Lower leg skin (tissue), 4 donors: ENCODE results near the gene XPR1. TPM values are rescaled to one million over a fixed set of nuclear protein-coding genes. Genes with fewer than 3 reads are reported as not detected.

Experiments
- DNase-seq, 2 donors: peaks; one replicate each; pipeline ENCODE4 v3.0.0-alpha.2; 2019; ENCODE audit warnings: low spot score in 2 of 2
- H3K4me3 ChIP-seq: fragments of 200-600 bp; sonication (generic); 2 replicates; pipeline ENCODE4 v1.5.1; 2017; ENCODE audit warnings: mild to moderate bottlenecking, low read depth; ENCODE audit not compliant: poor library complexity, severe bottlenecking
- POLR2A ChIP-seq, 2 donors: fragments of 450-650 bp; IDR thresholded peaks; one replicate each; pipeline ENCODE4 v1.6.1; 2016 to 2017; ENCODE audit warnings: antibody characterized with exemption in 2 of 2, mild to moderate bottlenecking in 1 of 2, moderate library complexity in 1 of 2
- WGBS, 2 donors: methylation state at CpG; one replicate each; pipeline ENCODE4 v1.1.5; 2018; 5-methylcytosine and 5-hydroxymethylcytosine counted together
- intact Hi-C: fragments of 100-400 bp; cut with DNase I; formaldehyde crosslinking; loops from one replicate; pipeline ENCODE4 v1.15.0; 2023; ENCODE audit warnings: low total_unique reads
- total RNA-seq, 4 donors: library from RNA; depleted of rRNA; stranded (reverse); fragments of >200 nt; gene quantifications; one replicate each; pipeline ENCODE4 v1.1.0, GENCODE V29; 2016
- TF ChIP-seq, protein P1 (sequence below), 3 donors: fragments of 450-650 bp; IDR thresholded peaks; one replicate each; pipeline ENCODE4 v1.5.1; 2016; ENCODE audit warnings: antibody characterized with exemption in 3 of 3, mild to moderate bottlenecking in 3 of 3, moderate library complexity in 2 of 3

XPR1 gene
- total RNA-seq, 4 donors from 2014 or later = 10.1 to 25.4 (median 14.1) TPM

DNA sequence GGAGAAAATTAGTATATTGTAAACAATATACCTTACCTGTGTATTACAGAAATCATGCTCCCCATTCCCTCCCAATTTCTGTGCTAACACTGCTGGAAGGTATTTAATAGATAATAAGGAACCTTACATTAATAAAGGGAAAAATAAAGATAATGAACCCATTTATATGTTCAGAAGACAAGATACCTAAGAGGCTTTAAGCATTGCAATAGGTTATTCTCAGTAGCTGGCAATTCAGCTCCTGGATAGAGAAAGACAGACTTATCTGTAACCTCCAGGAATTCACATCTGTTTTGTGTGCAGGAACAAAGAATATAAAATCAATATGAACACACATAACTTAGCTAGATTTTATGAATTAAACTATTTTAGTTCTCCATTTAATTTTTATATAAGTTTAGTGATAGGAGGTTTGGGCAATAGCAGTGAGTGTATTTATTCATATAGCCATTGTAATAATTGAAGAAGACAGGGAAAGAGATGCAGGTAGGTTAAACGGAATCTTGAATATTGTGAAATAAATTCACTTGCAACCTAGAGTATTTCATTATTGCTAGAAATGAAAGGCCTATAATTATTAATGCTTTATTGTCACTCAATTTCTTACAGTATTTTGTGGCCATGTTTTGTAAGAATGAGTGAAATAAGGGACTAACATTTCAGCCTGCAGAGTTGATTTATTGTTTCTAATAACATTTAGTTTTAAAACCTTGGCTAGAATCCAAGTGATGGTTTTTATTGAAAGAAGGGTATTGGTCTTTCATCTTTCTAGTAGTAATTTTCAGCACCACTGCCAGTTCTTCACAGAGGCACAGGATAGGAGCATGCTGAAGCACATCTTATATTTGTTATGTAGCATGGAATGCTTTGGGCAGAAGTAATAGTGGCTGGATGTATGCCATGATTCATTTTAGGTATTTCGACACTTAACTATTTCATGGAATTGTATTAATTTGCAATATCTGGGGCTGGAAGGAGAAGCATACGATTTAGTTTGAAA is 1.5 kb downstream of the XPR1 start:
- no peak for DNase-seq
- intact Hi-C loops = loop anchor here (10.0 kb wide), 1 partner anchor 129 kb away; the partner anchor contains the start of gene ACBD6
- WGBS, 2 donors = 33 to 40% methylated on average over 3 of the region's 3 CpGs
- H3K4me3 ChIP-seq = no peak overlapping the region
- TF ChIP-seq, protein P1, sequence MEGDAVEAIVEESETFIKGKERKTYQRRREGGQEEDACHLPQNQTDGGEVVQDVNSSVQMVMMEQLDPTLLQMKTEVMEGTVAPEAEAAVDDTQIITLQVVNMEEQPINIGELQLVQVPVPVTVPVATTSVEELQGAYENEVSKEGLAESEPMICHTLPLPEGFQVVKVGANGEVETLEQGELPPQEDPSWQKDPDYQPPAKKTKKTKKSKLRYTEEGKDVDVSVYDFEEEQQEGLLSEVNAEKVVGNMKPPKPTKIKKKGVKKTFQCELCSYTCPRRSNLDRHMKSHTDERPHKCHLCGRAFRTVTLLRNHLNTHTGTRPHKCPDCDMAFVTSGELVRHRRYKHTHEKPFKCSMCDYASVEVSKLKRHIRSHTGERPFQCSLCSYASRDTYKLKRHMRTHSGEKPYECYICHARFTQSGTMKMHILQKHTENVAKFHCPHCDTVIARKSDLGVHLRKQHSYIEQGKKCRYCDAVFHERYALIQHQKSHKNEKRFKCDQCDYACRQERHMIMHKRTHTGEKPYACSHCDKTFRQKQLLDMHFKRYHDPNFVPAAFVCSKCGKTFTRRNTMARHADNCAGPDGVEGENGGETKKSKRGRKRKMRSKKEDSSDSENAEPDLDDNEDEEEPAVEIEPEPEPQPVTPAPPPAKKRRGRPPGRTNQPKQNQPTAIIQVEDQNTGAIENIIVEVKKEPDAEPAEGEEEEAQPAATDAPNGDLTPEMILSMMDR (IDR thresholded peaks at IDR 0.05) = no peak
- TF ChIP-seq POLR2A (IDR thresholded peaks at IDR 0.05) = no peak

DNA sequence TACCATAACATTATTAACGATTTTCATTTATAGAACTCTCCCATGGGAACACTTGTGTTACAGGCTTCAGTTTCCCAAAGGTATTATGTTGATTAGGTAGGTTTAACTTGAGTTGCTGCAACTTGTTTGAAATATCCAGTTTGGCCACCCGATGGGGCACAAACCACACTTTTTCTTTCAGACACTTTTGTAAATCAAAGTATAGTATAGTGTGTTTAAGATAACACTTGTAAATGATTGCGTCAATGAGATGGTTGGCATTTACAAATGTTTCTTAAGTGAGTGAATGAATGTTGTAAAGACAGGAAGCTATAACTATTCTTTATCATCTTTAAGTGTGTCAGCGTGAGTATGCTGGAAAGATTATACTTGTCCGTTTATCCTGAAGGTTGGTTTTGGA is 4.3 kb downstream of the XPR1 start:
- no peak overlapping the region for H3K4me3 ChIP-seq
- intact Hi-C loops = loop anchor here (10.0 kb wide), 1 partner anchor 131 kb away; the partner anchor contains the start of gene ACBD6
- TF ChIP-seq, protein P1 (IDR thresholded peaks at IDR 0.05) = no peak
- TF ChIP-seq POLR2A (IDR thresholded peaks at IDR 0.05) = no peak
- no peak for DNase-seq
- 53 to 57% methylated on average over 5 of the region's 5 CpGs for WGBS, 2 donors

DNA sequence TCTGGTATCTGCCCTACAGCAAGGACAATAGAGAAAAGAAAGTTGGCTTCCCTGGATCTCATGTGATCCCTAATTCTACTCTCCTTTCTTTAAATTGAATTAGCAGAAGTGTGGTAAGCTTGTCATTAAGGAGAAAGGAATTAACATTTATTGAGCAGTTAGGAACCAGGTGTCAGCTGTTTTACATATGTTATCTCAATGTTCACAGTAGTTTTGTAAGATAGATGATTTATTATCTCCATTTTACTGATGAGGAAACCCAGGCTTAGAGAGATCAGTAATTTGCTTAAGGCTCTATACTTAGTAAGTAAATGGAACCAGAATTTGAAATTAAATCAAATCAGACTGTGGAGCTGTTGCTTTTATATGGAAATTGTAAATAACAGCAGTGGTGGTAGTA is 8.0 kb downstream of the XPR1 start:
- intact Hi-C loops = loop anchor here (10.0 kb wide), 1 partner anchor 135 kb away; the partner anchor contains the start of gene ACBD6
- TF ChIP-seq, protein P1 (IDR thresholded peaks at IDR 0.05) = no peak
- TF ChIP-seq POLR2A (IDR thresholded peaks at IDR 0.05) = no peak
- H3K4me3 ChIP-seq = no peak overlapping the region

DNA sequence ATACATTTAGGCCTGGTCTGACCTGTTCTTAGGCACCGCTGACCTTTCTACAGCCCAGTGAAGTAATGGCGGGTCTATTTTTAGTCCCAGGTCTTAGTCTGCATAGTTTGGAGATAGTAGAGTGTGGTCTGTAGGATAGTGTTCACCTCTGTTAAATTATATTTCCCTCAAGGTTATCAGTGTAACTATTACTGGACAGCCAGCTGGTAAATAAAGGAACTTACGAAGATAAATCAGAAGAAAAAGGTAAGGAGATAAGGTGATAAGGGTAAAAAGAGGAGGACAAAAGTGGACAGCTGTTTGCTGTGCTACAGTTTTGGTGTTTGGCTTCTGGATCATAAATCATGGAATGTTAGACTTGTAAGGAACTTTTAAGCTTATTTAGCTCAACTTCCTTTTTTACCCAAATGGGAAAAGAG is 8.7 kb downstream of the XPR1 start:
- TF ChIP-seq, protein P1 (IDR thresholded peaks at IDR 0.05) = no peak
- TF ChIP-seq POLR2A (IDR thresholded peaks at IDR 0.05) = no peak
- WGBS, 2 donors = 95 to 98% methylated on average over 3 of the region's 3 CpGs
- intact Hi-C loops = no loop called here
- H3K4me3 ChIP-seq = no peak overlapping the region
- DNase-seq = no peak

More for the DNA sequence above, 8.0 kb downstream of the XPR1 start:
- no peak for DNase-seq

DNA sequence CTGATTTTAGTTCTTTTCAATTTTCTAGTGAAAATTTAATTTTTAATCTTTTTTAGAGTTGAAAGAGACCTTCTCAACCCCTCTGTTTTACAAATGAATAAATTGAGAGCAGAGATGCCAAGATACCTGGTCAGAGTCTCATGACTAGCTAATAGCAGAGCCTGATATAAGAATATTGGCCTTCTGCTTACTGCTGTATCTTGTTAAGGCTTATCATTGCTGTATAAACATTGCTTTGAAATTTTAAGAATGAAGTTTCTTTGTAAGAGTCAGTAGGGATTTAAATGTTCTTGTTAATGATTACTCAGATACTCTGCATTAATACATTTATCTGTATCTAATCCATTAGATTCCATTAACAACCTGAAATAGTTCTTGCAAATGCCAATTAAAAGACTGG is 9.8 kb downstream of the XPR1 start:
- TF ChIP-seq, protein P1 (IDR thresholded peaks at IDR 0.05) = no peak
- no peak for TF ChIP-seq POLR2A (IDR thresholded peaks at IDR 0.05)
- H3K4me3 ChIP-seq = no peak overlapping the region
- DNase-seq = no peak
- intact Hi-C loops = no loop called here
